ENCODE results near the gene SHANK1.

DNA sequence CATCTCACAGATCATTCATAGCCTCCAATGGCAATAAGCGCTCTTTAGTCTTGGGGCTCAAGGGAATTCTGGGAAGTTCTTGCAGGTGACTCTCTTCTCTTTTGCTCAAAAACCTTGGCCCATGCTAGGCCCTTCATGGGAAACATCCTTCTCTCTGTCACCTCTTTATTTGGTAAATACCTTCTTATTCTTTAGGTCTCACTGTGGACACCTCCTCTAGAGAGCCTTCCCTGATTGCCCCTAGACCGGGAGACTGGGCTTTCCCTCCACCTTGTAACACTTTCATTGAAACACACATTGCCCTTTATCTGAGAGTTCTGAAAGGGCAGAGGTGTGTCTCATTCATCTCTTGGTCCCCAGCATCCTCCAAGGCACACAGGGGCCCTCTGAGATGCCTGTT lies 68.4 kb downstream of the SHANK1 start:
- TF ChIP-seq POLR2A (IDR thresholded peaks at IDR 0.05; ENCODE audit: low read depth, low read length) (no peak), POLR2AphosphoS5 (IDR thresholded peaks at IDR 0.05; ENCODE audit: insufficient read depth, low read depth, low read length) (no peak)
- TF ChIP-seq, protein P1, sequence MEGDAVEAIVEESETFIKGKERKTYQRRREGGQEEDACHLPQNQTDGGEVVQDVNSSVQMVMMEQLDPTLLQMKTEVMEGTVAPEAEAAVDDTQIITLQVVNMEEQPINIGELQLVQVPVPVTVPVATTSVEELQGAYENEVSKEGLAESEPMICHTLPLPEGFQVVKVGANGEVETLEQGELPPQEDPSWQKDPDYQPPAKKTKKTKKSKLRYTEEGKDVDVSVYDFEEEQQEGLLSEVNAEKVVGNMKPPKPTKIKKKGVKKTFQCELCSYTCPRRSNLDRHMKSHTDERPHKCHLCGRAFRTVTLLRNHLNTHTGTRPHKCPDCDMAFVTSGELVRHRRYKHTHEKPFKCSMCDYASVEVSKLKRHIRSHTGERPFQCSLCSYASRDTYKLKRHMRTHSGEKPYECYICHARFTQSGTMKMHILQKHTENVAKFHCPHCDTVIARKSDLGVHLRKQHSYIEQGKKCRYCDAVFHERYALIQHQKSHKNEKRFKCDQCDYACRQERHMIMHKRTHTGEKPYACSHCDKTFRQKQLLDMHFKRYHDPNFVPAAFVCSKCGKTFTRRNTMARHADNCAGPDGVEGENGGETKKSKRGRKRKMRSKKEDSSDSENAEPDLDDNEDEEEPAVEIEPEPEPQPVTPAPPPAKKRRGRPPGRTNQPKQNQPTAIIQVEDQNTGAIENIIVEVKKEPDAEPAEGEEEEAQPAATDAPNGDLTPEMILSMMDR (IDR thresholded peaks at IDR 0.05; ENCODE audit: extremely low read depth in 1 of 2, insufficient read depth in 1 of 2, low read depth in 1 of 2, low read length in 2 of 2) = no peak
- TF ChIP-seq, protein P2, sequence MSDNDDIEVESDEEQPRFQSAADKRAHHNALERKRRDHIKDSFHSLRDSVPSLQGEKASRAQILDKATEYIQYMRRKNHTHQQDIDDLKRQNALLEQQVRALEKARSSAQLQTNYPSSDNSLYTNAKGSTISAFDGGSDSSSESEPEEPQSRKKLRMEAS (IDR thresholded peaks at IDR 0.05; ENCODE audit: insufficient read depth, insufficient read length) = no peak

Measured in endothelial cell of umbilical vein (primary cell).